ENCODE data around the gene GPR153.

Gene GPR153

GRCh38 chr1:6211731-6212130 is 49.2 kb downstream of the GPR153 start:
- peaks cover 0 to 5% of the 10 kb centered on the region in 2 donors for H3K27me3 Mint-ChIP-seq
- no peaks in the 10 kb centered on the region for H3K9me3 Mint-ChIP-seq
- DNase-seq: no peak
- H3K36me3 Mint-ChIP-seq (ENCODE audit: insufficient read depth): peaks cover 3% of the 10 kb centered on the region
- H3K4me1 Mint-ChIP-seq (ENCODE audit: low read depth in 2 of 2): peaks cover 0 to 6% of the 10 kb centered on the region in 2 donors
- no peak for ATAC-seq (replicated peaks)
- no peak overlapping the region for H3K27ac Mint-ChIP-seq
- H3K4me3 Mint-ChIP-seq: peak overlapping the region in 1 of 2 donors; percentile 9

GRCh38 chr1:6210591-6211355 is 50.1 kb downstream of the GPR153 start:
- Mint-ChIP-seq H3K27ac (no peak overlapping the region), H3K27me3 (peaks cover 0 to 6% of the 10 kb centered on the region in 2 donors), H3K4me1 (ENCODE audit: low read depth in 2 of 2) (peaks cover 0 to 8% of the 10 kb centered on the region in 2 donors), H3K36me3 (ENCODE audit: insufficient read depth) (peaks cover 3% of the 10 kb centered on the region), H3K9me3 (no peaks in the 10 kb centered on the region), H3K4me3 (no peak overlapping the region)
- no peak for DNase-seq
- ATAC-seq (replicated peaks): no peak

GRCh38 chr1:6209661-6210580 is 51.0 kb downstream of the GPR153 start:
- ATAC-seq (replicated peaks) (no peak), DNase-seq (no peak)
- Mint-ChIP-seq H3K27ac (no peak overlapping the region), H3K9me3 (no peaks in the 10 kb centered on the region), H3K4me3 (peak overlapping the region in 1 of 2 donors; percentile 31), H3K36me3 (ENCODE audit: insufficient read depth) (peaks cover 3% of the 10 kb centered on the region), H3K4me1 (ENCODE audit: low read depth in 2 of 2) (peaks cover 0 to 8% of the 10 kb centered on the region in 2 donors), H3K27me3 (peaks cover 0 to 6% of the 10 kb centered on the region in 2 donors)

DNA sequence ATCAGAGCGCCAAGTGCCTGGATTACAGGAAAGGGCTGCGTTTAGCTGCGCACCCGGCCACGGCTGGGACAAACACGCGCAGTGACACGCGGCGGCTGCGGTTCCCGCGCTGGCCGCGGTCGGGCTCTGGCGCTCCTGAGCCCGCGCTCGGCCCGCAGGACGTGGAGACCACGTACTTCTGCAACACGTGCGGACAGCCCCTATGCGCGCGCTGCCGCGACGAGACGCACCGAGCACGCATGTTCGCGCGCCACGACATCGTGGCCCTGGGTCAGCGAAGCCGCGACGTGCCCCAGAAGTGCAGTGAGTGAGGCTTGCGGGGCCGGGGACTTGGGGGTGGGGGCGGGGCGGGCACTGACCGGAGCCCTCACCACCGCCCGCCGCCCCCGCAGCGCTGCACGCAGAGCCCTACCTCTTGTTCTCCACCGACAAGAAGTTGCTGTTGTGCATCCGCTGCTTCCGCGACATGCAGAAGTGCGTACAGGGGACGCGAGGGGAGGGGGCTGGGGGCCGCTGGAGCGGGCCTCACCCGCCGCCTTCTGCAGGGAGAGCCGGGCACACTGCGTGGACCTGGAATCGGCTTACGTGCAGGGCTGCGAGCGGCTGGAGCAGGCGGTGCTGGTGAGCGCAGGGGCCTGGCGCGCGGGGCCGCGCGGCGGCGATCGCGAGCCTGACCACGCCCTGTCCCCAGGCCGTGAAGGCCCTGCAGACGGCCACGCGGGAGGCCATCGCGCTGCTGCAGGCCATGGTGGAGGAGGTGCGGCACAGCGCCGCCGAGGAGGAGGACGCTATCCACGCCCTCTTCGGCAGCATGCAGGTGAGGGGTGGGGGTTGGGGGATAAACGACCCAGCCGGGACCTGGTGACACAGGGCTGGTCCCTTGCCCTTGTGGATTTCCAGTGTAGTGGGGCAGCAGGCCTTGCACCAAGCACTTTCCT is 51.9 kb downstream of the GPR153 start:
- DNase-seq (no peak), ATAC-seq (replicated peaks) (peak; percentile 23)
- Mint-ChIP-seq H3K4me1 (ENCODE audit: low read depth in 2 of 2) (peaks cover 0 to 8% of the 10 kb centered on the region in 2 donors), H3K4me3 (peak overlapping the region in 1 of 2 donors; percentile 75), H3K27me3 (peaks cover 0 to 6% of the 10 kb centered on the region in 2 donors), H3K27ac (no peak overlapping the region), H3K9me3 (no peaks in the 10 kb centered on the region), H3K36me3 (ENCODE audit: insufficient read depth) (peaks cover 3% of the 10 kb centered on the region)

- Mint-ChIP-seq H3K4me1 (ENCODE audit: low read depth in 2 of 2) (peaks cover 0 to 8% of the 10 kb centered on the region in 2 donors), H3K4me3 (peak overlapping the region in 1 of 2 donors; percentile 75), H3K27ac (no peak overlapping the region), H3K36me3 (ENCODE audit: insufficient read depth) (no peaks in the 10 kb centered on the region), H3K27me3 (peaks cover 0 to 6% of the 10 kb centered on the region in 2 donors), H3K9me3 (no peaks in the 10 kb centered on the region)
- no peak for DNase-seq
- ATAC-seq (replicated peaks): no peak
These were observed 53.0 kb downstream of the GPR153 start for GRCh38 chr1:6207921-6208320.

DNA sequence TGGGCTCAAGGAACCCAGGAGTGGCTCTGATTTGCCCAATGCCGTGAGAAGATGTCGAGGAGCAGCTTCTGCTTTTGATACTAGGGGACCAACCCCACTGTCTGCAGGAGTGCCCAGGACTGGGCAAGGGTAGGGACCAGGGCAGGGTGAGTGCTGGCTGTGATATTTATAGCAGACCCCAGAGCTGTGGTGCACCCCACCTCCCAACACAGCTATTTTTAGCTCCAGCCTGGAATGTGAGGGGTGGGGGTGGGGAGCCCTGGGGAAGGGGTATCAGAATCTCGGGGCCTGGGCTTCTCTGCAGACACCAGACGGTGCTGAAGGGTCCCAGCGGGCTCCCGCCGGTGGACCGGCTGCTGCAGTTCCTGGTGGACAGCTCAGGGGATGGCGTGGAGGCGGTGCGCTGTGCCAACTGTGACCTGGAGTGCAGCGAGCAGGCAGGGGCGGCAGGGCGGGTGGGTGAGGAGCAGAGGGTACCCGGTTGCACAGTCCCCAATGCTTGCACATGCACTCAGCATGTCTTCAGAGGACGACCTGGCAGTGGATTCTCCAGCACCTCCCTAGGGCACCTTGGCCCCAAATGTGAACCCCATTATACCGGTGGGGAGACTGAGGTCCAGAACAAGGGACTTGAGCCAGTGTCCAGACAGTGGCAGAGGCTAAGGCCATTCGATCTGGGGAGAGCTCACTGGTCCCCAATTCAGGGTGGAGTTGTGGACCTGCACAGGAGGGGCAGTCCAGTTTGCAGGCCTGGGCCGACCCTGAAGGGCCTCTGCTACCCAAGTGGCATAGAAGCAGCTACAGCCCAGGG is 53.6 kb downstream of the GPR153 start:
- ATAC-seq (replicated peaks) (no peak), DNase-seq (no peak)
- Mint-ChIP-seq H3K9me3 (no peaks in the 10 kb centered on the region), H3K36me3 (ENCODE audit: insufficient read depth) (peaks cover 3% of the 10 kb centered on the region), H3K27me3 (peaks cover 0 to 6% of the 10 kb centered on the region in 2 donors), H3K4me1 (ENCODE audit: low read depth in 2 of 2) (peaks cover 0 to 8% of the 10 kb centered on the region in 2 donors), H3K27ac (no peak overlapping the region), H3K4me3 (peak overlapping the region; percentile 67 to 75)

DNA sequence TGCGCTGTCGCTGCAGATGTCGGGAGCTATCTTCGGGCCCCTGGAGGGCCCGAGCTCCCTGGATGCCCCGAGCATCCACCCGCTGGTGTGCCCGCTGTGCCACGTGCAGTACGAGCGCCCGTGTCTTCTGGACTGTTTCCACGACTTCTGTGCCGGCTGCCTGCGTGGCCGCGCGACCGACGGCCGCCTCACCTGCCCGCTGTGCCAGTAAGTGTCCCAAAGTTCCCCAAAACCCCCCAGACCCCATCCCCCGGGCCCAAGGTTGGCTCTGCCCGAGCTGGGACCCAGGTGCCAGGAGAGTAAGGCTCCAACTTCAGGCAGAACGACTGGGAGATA is 54.4 kb downstream of the GPR153 start:
- Mint-ChIP-seq H3K27ac (no peak overlapping the region), H3K9me3 (no peaks in the 10 kb centered on the region), H3K36me3 (ENCODE audit: insufficient read depth) (peaks cover 3% of the 10 kb centered on the region), H3K27me3 (peaks cover 0 to 6% of the 10 kb centered on the region in 2 donors), H3K4me1 (ENCODE audit: low read depth in 2 of 2) (peaks cover 0 to 10% of the 10 kb centered on the region in 2 donors), H3K4me3 (peak overlapping the region; percentile 67 to 75)
- DNase-seq (no peak), ATAC-seq (replicated peaks) (no peak)

DNA sequence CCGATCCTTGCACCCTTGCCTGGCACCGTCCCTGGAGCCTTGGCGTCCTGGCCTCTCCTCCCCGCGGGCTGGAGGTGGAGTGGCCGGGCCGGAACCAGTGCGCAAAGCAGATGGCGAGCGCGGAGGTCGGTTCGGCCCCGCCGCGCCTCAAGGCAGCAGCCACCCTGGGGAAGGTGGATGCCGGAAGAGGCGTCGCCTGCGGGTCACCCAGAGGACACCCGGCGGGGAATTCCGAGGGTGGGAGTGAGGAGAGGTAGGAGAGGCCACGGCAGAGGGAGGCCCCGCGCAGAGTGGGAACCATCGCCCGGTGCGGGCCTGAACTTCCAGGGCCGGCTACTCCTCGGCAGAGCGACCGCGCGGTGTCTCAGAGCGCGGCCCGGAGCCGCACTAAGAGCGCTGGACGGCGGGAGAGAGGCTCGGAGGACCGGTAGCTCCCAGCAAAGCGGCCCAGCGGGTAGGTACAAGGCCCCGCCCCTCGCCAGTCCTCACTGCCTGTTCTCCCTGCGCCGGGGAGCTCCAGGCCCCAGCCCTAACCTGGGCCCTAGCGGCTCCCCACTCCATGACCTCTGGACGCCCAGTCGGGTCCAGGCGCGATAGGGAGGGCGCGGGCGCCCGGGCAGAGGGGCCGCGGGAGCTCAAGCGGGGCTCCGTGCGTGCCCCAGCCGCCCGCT is 54.9 kb downstream of the GPR153 start, which contains the start of gene RNF207:
Gene RNF207, plus strand, starts transcription at position 271 of the 671 bp plus-strand sequence. CDS start 417 bp downstream, outside the sequence.
- Mint-ChIP-seq H3K27ac (peak within 1 kb of the TSS in 1 of 2 donors; percentile 23), H3K4me3 (peak within 1 kb of the TSS; percentile 67 to 75), H3K4me1 (ENCODE audit: low read depth in 2 of 2) (peaks cover 0 to 10% of the 10 kb centered on the region in 2 donors), H3K9me3 (no peaks in the 10 kb centered on the region), H3K36me3 (ENCODE audit: insufficient read depth) (peaks cover 3% of the 10 kb centered on the region), H3K27me3 (peaks cover 0 to 6% of the 10 kb centered on the region in 2 donors)
- DNase-seq (peak; percentile 41 to 56 (median 56)), ATAC-seq (replicated peaks) (peak; percentile 87)

DNA sequence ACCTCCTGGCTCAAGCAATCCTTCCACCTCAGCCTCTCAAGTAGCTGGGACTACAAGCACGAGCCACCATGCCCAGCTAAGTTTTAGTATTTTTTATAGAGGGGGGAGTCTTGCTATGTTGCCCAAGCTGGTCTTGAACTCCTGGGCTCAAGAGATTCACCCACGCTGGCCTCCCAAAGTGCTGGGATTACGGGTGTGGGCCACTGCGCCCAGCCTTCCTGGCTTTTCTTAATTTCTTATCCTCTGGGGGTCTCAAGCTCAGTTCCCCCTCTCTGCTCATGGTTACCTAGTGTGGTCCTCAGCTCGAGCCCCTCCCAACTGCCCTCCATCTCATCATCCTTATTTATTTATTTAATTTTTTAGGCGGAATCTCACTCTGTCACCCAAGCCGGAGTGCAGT is 58.6 kb downstream of the GPR153 start:
- Mint-ChIP-seq H3K4me1 (ENCODE audit: low read depth in 2 of 2) (peaks cover 28 to 37% of the 10 kb centered on the region in 2 donors), H3K9me3 (no peaks in the 10 kb centered on the region), H3K36me3 (ENCODE audit: insufficient read depth) (peaks cover 15% of the 10 kb centered on the region), H3K27me3 (peaks cover 0 to 6% of the 10 kb centered on the region in 2 donors), H3K4me3 (peak overlapping the region in 1 of 2 donors; percentile 52), H3K27ac (no peak overlapping the region)
- ATAC-seq (replicated peaks) (no peak), DNase-seq (no peak)

DNA sequence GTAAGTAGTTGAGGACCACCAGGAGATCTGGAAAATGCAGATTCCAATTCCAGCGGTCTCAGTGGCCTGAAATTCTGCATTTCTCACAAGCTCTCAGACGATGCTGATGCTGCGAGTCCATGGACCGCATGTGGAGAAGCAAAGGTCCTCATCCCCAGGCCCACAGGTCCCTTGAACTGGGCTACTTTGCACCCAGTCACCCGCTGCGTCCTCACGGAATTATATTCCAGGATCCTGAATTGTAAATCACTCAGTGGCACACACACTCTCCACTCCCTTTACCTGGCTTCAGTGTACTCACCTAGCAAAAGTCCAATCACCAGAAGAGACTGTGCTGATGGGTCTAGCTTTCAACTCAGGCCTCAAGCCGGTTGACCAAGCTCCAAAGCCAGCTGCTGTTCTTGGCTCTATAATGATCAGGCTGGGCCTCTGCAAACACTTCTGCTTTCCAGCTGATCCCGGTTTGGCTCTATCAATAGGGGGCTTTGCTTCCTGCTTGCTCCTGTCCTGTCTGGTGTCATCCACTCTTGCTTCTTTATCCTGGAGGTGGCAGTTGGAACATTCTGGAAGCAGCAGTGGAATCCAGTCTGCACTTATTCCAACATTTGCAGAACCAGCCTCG is 60.6 kb downstream of the GPR153 start:
- Mint-ChIP-seq H3K36me3 (ENCODE audit: insufficient read depth) (peaks cover 34% of the 10 kb centered on the region), H3K9me3 (no peaks in the 10 kb centered on the region), H3K4me1 (ENCODE audit: low read depth in 2 of 2) (peaks cover 37 to 40% of the 10 kb centered on the region in 2 donors), H3K27ac (peak overlapping the region; percentile 85 to 93), H3K4me3 (peak overlapping the region; percentile 87 to 91), H3K27me3 (no peaks in the 10 kb centered on the region)
- no peak for ATAC-seq (replicated peaks)
- no peak for DNase-seq

All from effector memory CD8-positive, alpha-beta T cell (primary cell).